K562 (cell line): ENCODE measurements around the gene MCFD2. TPM values are rescaled to one million over a fixed set of nuclear protein-coding genes. Genes with fewer than 3 reads are reported as not detected.

ENCODE experiments used
- ATAC-seq: fragments of 200-7000 bp; cut with Tn5 transposase; 3 replicates; pipeline ENCODE4 v1.9.1; 2020; ENCODE audit warnings: moderate library complexity
- BruUV-seq: library from RNA; stranded (reverse); fragments of 400-500 nt; replicated peaks from 2 replicates; lab custom pipeline; 2021; lab: Mats Ljungman, UMichigan
- CTCF ChIA-PET: fragments of 300-600 bp; formaldehyde crosslinking; extraction: SDS; loops from one replicate; lab custom pipeline; 2021; ENCODE audit warnings: low intra/inter-chr PET ratio; lab: Yijun Ruan, JAX
- POLR2A ChIA-PET: fragments of 300-600, 350-650 bp; sonication (Branson Sonifier 250); formaldehyde crosslinking; extraction: SDS; loops from one replicate; lab custom pipeline; 2021; ENCODE audit warnings: antibody characterized with exemption, inconsistent platforms; lab: Yijun Ruan, JAX
- DNase-seq, 4 experiments: peaks; one replicate each; pipeline versions ENCODE4 v3.0.0 to v3.0.0-alpha.2; 2011 to 2018; ENCODE audit warnings: low spot score in 3 of 4, mixed read lengths in 3 of 4; ENCODE audit errors: extremely low read depth in 1 of 4
- FAIRE-seq: peaks from 2 replicates; lab custom pipeline; 2011; peaks lifted over from hg19 to GRCh38; lab: Jason Lieb, UNC
- H2AFZ ChIP-seq: 2 replicates; pipeline ENCODE4 v1.6.0; 2011; ENCODE audit warnings: low read depth, low read length, control low read depth, inconsistent platforms
- H3K27ac ChIP-seq: fragments of 200-600 bp; 3 replicates; pipeline ENCODE4 v1.8.0; 2011; ENCODE audit warnings: low read depth, mild to moderate bottlenecking, control low read depth, inconsistent platforms, low read length, moderate library complexity, mixed read lengths; ENCODE audit errors: extremely low read depth
- H3K27me3 ChIP-seq, 2 experiments: fragments of 300-600 bp in 1 of 2; 2 replicates in 1 of 2; 3 replicates in 1 of 2; pipeline versions ENCODE4 v1.6.0 to v1.8.0; 2011; ENCODE audit warnings: inconsistent platforms in 2 of 2, low read length in 2 of 2, mild to moderate bottlenecking in 1 of 2, mixed read lengths in 1 of 2, moderate library complexity in 1 of 2; ENCODE audit not compliant: control insufficient read depth in 2 of 2, insufficient read depth in 2 of 2
- H3K36me3 ChIP-seq: fragments of 300-600 bp; 3 replicates; pipeline ENCODE4 v1.8.0; 2011; ENCODE audit warnings: mild to moderate bottlenecking, low read length, inconsistent platforms; ENCODE audit not compliant: control insufficient read depth, insufficient read depth
- H3K4me1 ChIP-seq, 2 experiments: fragments of 200-600 bp in 1 of 2; replicated peaks in 1 of 2; 2 replicates in 1 of 2; 3 replicates in 1 of 2; pipeline versions ENCODE4 v1.5.1 to v1.8.0; 2011; ENCODE audit warnings: inconsistent platforms in 2 of 2, low read length in 2 of 2, mild to moderate bottlenecking in 1 of 2, mixed read lengths in 1 of 2, moderate library complexity in 1 of 2; ENCODE audit not compliant: control insufficient read depth in 2 of 2, insufficient read depth in 2 of 2
- H3K4me2 ChIP-seq: 2 replicates; pipeline ENCODE4 v1.6.1; 2011; ENCODE audit warnings: low read length, control low read depth, inconsistent platforms, mixed read lengths; ENCODE audit not compliant: insufficient read depth
- H3K4me3 ChIP-seq: fragments of 200-600 bp; sonication (generic), shearing (Covaris generic); 2 replicates; pipeline ENCODE4 v1.5.1; 2016; ENCODE audit warnings: control low read depth, inconsistent platforms
- H3K79me2 ChIP-seq: fragments of 200-600 bp; 3 replicates; pipeline ENCODE4 v1.8.0; 2011; ENCODE audit warnings: low read length, inconsistent platforms; ENCODE audit not compliant: control insufficient read depth, insufficient read depth
- H3K9ac ChIP-seq, 2 experiments: 2 replicates each; pipeline versions ENCODE4 v1.6.0 to v1.6.1; 2011; ENCODE audit warnings: low read depth in 2 of 2, low read length in 2 of 2, control low read depth in 1 of 2, inconsistent platforms in 1 of 2, mild to moderate bottlenecking in 1 of 2, mixed read lengths in 1 of 2; ENCODE audit not compliant: insufficient read depth in 1 of 2
- H3K9me1 ChIP-seq: one replicate; pipeline ENCODE4 v1.6.0; 2011; ENCODE audit warnings: inconsistent platforms, mild to moderate bottlenecking, low read length, moderate library complexity; ENCODE audit not compliant: control insufficient read depth, insufficient read depth
- H3K9me3 ChIP-seq: replicated peaks from 2 replicates; pipeline ENCODE4 v1.5.1; 2011; ENCODE audit warnings: low read depth, low read length, inconsistent platforms; ENCODE audit not compliant: control insufficient read depth, insufficient read depth
- H4K20me1 ChIP-seq: replicated peaks from 2 replicates; pipeline ENCODE4 v1.6.1; 2011; ENCODE audit warnings: low read length, inconsistent platforms, mixed read lengths; ENCODE audit not compliant: control insufficient read depth, insufficient read depth
- BACH1 ChIP-seq: fragments of 200-800 bp; sonication (Bioruptor generic); IDR thresholded peaks from 2 replicates; pipeline ENCODE4 v1.6.1; 2016; ENCODE audit warnings: missing genetic modification characterization, missing compliant biosample characterization
- CTBP1 ChIP-seq: fragments of 450-650 bp; IDR thresholded peaks from 2 replicates; pipeline ENCODE4 v1.6.1; 2016; ENCODE audit warnings: borderline replicate concordance
- DMBX1 ChIP-seq: fragments of 250-450 bp; sonication (Bioruptor Pico); IDR thresholded peaks from 2 replicates; pipeline ENCODE4 v1.8.0; 2022; ENCODE audit warnings: inconsistent platforms, mild to moderate bottlenecking, moderate library complexity, borderline replicate concordance
- MCM5 ChIP-seq: fragments of 450-650 bp; IDR thresholded peaks from 2 replicates; pipeline ENCODE4 v1.6.1; 2016; ENCODE audit warnings: low read depth
- NCOA4 ChIP-seq: fragments of 450-650 bp; IDR thresholded peaks from 2 replicates; pipeline ENCODE4 v1.6.1; 2018; ENCODE audit warnings: mild to moderate bottlenecking; ENCODE audit not compliant: partially characterized antibody
- PRMT5 ChIP-seq: sonication (generic); formaldehyde crosslinking; IDR thresholded peaks from 2 replicates; pipeline ENCODE4 v1.5.0; 2020; ENCODE audit warnings: missing genetic modification reagents
- PTTG1 ChIP-seq: fragments of 450-650 bp; IDR thresholded peaks from 2 replicates; pipeline ENCODE4 v1.6.1; 2016; ENCODE audit warnings: low read depth, mild to moderate bottlenecking, missing genetic modification characterization, missing compliant biosample characterization
- RAD51 ChIP-seq: fragments of 450-650 bp; IDR thresholded peaks from 2 replicates; pipeline ENCODE4 v1.7.1; 2016; ENCODE audit warnings: low read depth, mild to moderate bottlenecking, borderline replicate concordance
- RHOXF2B ChIP-seq: fragments of 250-450 bp; sonication (Bioruptor Pico); conservative IDR thresholded peaks from 2 replicates; pipeline ENCODE4 v1.5.1; 2021
- SETDB1 ChIP-seq: IDR thresholded peaks from one replicate; pipeline ENCODE4 v1.6.1; 2012; ENCODE audit warnings: low read length, control low read depth, inconsistent platforms
- SLC30A9 ChIP-seq: fragments of 250-450 bp; sonication (Bioruptor Pico); IDR thresholded peaks from 2 replicates; pipeline ENCODE4 v1.8.0; 2022; ENCODE audit warnings: mild to moderate bottlenecking, moderate library complexity
- SREBF2 ChIP-seq: sonication (generic); formaldehyde crosslinking; IDR thresholded peaks from 2 replicates; pipeline ENCODE4 v1.4.0; 2020; ENCODE audit warnings: mild to moderate bottlenecking, missing genetic modification reagents
- TCF3 ChIP-seq: sonication (generic); formaldehyde crosslinking; IDR thresholded peaks from 2 replicates; pipeline ENCODE4 v1.4.0; 2020; ENCODE audit warnings: mild to moderate bottlenecking, missing genetic modification reagents
- ZFP30 ChIP-seq: fragments of 250-450 bp; sonication (Bioruptor Pico); IDR thresholded peaks from 2 replicates; pipeline ENCODE4 v1.8.0; 2022; ENCODE audit warnings: moderate library complexity, mild to moderate bottlenecking, inconsistent platforms, borderline replicate concordance
- ZNF121 ChIP-seq: sonication (generic); formaldehyde crosslinking; conservative IDR thresholded peaks from 2 replicates; pipeline ENCODE4 v1.8.0; 2022; ENCODE audit warnings: missing genetic modification reagents
- ZNF184 ChIP-seq: sonication (generic); formaldehyde crosslinking; IDR thresholded peaks from 2 replicates; pipeline ENCODE4 v1.5.0; 2020; ENCODE audit warnings: missing genetic modification reagents
- ZNF274 ChIP-seq: IDR thresholded peaks from 2 replicates; pipeline ENCODE4 v1.6.1; 2011; ENCODE audit warnings: low read depth, mild to moderate bottlenecking, low read length, moderate library complexity, borderline replicate concordance
- ZNF282 ChIP-seq: sonication (generic); formaldehyde crosslinking; IDR thresholded peaks from 2 replicates; pipeline ENCODE4 v1.8.1; 2023; ENCODE audit warnings: missing genetic modification reagents
- WGBS: fragments of 100-300 bp; shearing (Covaris generic); methylation state at CpG from one replicate; pipeline ENCODE4 v1.1.6; 2016; ENCODE audit warnings: low coverage, mixed read lengths; ENCODE audit not compliant: insufficient coverage; ENCODE audit errors: missing lambda C conversion rate; 5-methylcytosine and 5-hydroxymethylcytosine counted together
- in situ Hi-C: fragments of 300-500 bp; cut with MboI; formaldehyde crosslinking; loops from 4 replicates; pipeline ENCODE4 v1.15.0; 2018; ENCODE audit warnings: inconsistent platforms, mixed read lengths
- intact Hi-C: fragments of 100-400 bp; cut with micrococcal nuclease; formaldehyde crosslinking; loops from 2 replicates; pipeline ENCODE4 v1.14.2; 2022
- polyA plus RNA-seq, 8 experiments: library from polyadenylated mRNA; depleted of rRNA in 4 of 8; stranded (reverse) in 5 of 8; unstranded in 3 of 8; fragments of >200 nt; fragmentation: Nextera tagmentation in 2 of 8; fragmentation: Illumina TruSeq in 1 of 8; extraction: Ambion mirVana in 2 of 8; extraction: Trizol in 1 of 8; gene quantifications; 2 replicates each; pipeline versions ENCODE4 v1.2.1 to v1.2.3, GENCODE V29; 2011 to 2014; ENCODE audit warnings: inconsistent platforms in 1 of 8, missing spikeins in 1 of 8
- total RNA-seq, 7 experiments: library from RNA; depleted of rRNA in 6 of 7; stranded (reverse); fragments of >200 nt in 6 of 7; fragmentation: Illumina TruSeq in 2 of 7; extraction: Trizol in 2 of 7; gene quantifications; 2 replicates each; pipeline versions ENCODE4 v1.2.1 to v1.2.3, GENCODE V29; 2011 to 2021; ENCODE audit warnings: low replicate concordance in 1 of 7
- TF ChIP-seq, protein P1 (sequence below), 3 experiments: IDR thresholded peaks in 2 of 3; conservative IDR thresholded peaks in 1 of 3; 2 replicates each; pipeline ENCODE4 v1.5.1; 2011 to 2012; ENCODE audit warnings: low read length in 3 of 3, mild to moderate bottlenecking in 3 of 3, control low read depth in 2 of 3, improper control_type of control experiment in 1 of 3, inconsistent platforms in 1 of 3, low read depth in 1 of 3, mixed read lengths in 1 of 3, moderate library complexity in 1 of 3; ENCODE audit not compliant: insufficient read depth in 2 of 3
- TF ChIP-seq, protein P2 (sequence below): fragments of 250-450 bp; sonication (Bioruptor Pico); IDR thresholded peaks from 2 replicates; pipeline ENCODE4 v1.6.1; 2021; ENCODE audit warnings: mild to moderate bottlenecking

The MCFD2 gene
- total and polyA plus RNA-seq, 9 of the 15 experiments (the other 6 are each of a cell fraction or from before 2014, with no cell fraction given): 78.6 to 237 (median 123) TPM

DNA sequence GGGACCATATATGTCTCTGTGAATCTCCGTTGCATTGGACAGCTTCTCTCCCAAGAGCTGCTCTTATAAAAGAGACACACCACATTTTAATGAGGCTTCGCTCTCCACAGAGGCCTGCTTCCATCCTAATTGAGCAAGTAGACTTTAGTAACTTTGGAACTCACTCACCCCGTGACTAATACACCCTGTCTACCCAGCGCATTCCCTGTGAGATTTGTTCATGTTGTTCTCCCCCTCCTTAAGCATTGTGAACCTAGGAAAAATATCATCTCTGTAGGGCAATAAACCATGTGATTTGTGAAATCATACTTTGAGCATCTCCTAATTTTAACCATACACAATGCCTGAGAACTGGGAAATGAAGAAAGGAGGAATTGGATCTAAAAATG is 56.9 kb downstream of the MCFD2 start:
- no peaks in the 10 kb centered on the region for H3K9me3 ChIP-seq
- ChIA-PET POLR2A (interaction anchor here (0.7 to 2.3 kb wide), 6 partner anchors 9 to 1386 kb away, joined by 3 to 7 read pairs (median 4); no protein-coding TSS in a partner anchor), CTCF (no interaction called here)
- no peak for ATAC-seq
- TF ChIP-seq RAD51 (no peak), ZNF282 (no peak), TCF3 (CRISPR knock-in tag) (no peak), MCM5 (no peak), SLC30A9 (no peak), ZNF274 (no peak), PTTG1 (tag) (no peak), ZNF184 (CRISPR knock-in tag) (no peak), CTBP1 (no peak), ZNF121 (CRISPR knock-in tag) (no peak), NCOA4 (no peak), SETDB1 (no peak), BACH1 (no peak), SREBF2 (no peak), ZFP30 (no peak), DMBX1 (CRISPR knock-in tag) (no peak), PRMT5 (CRISPR knock-in tag) (no peak), RHOXF2B (CRISPR knock-in tag) (no peak)
- TF ChIP-seq, protein P1, sequence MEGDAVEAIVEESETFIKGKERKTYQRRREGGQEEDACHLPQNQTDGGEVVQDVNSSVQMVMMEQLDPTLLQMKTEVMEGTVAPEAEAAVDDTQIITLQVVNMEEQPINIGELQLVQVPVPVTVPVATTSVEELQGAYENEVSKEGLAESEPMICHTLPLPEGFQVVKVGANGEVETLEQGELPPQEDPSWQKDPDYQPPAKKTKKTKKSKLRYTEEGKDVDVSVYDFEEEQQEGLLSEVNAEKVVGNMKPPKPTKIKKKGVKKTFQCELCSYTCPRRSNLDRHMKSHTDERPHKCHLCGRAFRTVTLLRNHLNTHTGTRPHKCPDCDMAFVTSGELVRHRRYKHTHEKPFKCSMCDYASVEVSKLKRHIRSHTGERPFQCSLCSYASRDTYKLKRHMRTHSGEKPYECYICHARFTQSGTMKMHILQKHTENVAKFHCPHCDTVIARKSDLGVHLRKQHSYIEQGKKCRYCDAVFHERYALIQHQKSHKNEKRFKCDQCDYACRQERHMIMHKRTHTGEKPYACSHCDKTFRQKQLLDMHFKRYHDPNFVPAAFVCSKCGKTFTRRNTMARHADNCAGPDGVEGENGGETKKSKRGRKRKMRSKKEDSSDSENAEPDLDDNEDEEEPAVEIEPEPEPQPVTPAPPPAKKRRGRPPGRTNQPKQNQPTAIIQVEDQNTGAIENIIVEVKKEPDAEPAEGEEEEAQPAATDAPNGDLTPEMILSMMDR (IDR thresholded peaks at IDR 0.05 in 2 of 3, conservative IDR thresholded peaks at IDR 0.05 in 1 of 3; ENCODE audit: insufficient read depth in 2 of 3, low read depth in 1 of 3, low read length in 3 of 3): no peak
- TF ChIP-seq, protein P2, sequence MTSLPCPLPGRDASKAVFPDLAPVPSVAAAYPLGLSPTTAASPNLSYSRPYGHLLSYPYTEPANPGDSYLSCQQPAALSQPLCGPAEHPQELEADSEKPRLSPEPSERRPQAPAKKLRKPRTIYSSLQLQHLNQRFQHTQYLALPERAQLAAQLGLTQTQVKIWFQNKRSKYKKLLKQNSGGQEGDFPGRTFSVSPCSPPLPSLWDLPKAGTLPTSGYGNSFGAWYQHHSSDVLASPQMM (CRISPR knock-in tag): no peak
- H3K4me2 ChIP-seq: peak overlapping the region; percentile 27; the same call in 1 of the 2 replicates
- H3K4me1 ChIP-seq: peaks cover 3 to 11% of the 10 kb centered on the region in 2 experiments; a peak in 3 of 5 replicates
- intact Hi-C loops: no loop called here
- peak overlapping the region; percentile 69 for H2AFZ ChIP-seq
- no peaks in the 10 kb centered on the region for H3K9me1 ChIP-seq
- H3K4me3 ChIP-seq: no peak overlapping the region
- H3K9ac ChIP-seq: no peak overlapping the region
- in situ Hi-C loops: no loop called here
- H3K27me3 ChIP-seq: peaks cover 0 to 3% of the 10 kb centered on the region in 2 experiments; a peak in 1 of 5 replicates
- WGBS: 46% methylated on average over 4 of the region's 4 CpGs
- no peak for DNase-seq
- H4K20me1 ChIP-seq: no peaks in the 10 kb centered on the region
- no peak for FAIRE-seq
- BruUV-seq: no TSS peak
- H3K27ac ChIP-seq: no peak overlapping the region
- H3K36me3 ChIP-seq: no peaks in the 10 kb centered on the region
- H3K79me2 ChIP-seq: no peaks in the 10 kb centered on the region
